Lung (tissue), 12 donors: ENCODE results near the gene AP5M1. TPM values are rescaled to one million over a fixed set of nuclear protein-coding genes. Genes with fewer than 3 reads are reported as not detected.
"Not testable (repeated sequence)": the region's sequence is repeated elsewhere in the genome, so short reads cannot be mapped to it uniquely, and the experiment has no call there.

Experiments
- ATAC-seq: fragments of 200-7000 bp; cut with Tn5 transposase; one replicate; pipeline ENCODE4 v1.9.1; 2020; ENCODE audit warnings: moderate number of reproducible peaks; ENCODE audit not compliant: insufficient read depth, low FRiP score
- DNase-seq, 3 donors: peaks; one replicate each; pipeline ENCODE4 v3.0.0-alpha.2; 2013 to 2017
- H3K27ac ChIP-seq, 2 donors: one replicate each; pipeline ENCODE4 v1.5.1; 2013; ENCODE audit warnings: mild to moderate bottlenecking in 2 of 2, moderate library complexity in 2 of 2, control low read depth in 1 of 2, inconsistent platforms in 1 of 2, low read depth in 1 of 2, low read length in 1 of 2
- H3K27me3 ChIP-seq, 3 donors: one replicate each; pipeline ENCODE4 v1.5.1; 2013; ENCODE audit warnings: low read length in 2 of 3; ENCODE audit not compliant: control insufficient read depth in 3 of 3, insufficient read depth in 3 of 3
- H3K36me3 ChIP-seq, 4 donors: one replicate each; pipeline ENCODE4 v1.5.1; 2013; ENCODE audit warnings: low read length in 4 of 4, mild to moderate bottlenecking in 1 of 4, moderate library complexity in 1 of 4; ENCODE audit not compliant: control insufficient read depth in 4 of 4, insufficient read depth in 4 of 4
- H3K4me1 ChIP-seq, 5 donors: one replicate each; pipeline ENCODE4 v1.5.1; 2013; ENCODE audit warnings: low read length in 5 of 5, mild to moderate bottlenecking in 2 of 5, moderate library complexity in 1 of 5; ENCODE audit not compliant: control insufficient read depth in 5 of 5, insufficient read depth in 5 of 5
- H3K4me3 ChIP-seq: one replicate; pipeline ENCODE4 v1.5.1; 2013; ENCODE audit warnings: mild to moderate bottlenecking, control low read depth, moderate library complexity
- H3K9ac ChIP-seq, 2 donors: one replicate each; pipeline ENCODE4 v1.5.1; 2013; ENCODE audit warnings: low read length in 2 of 2, control low read depth in 1 of 2; ENCODE audit not compliant: insufficient read depth in 1 of 2
- H3K9me3 ChIP-seq, 4 donors: one replicate each; pipeline ENCODE4 v1.5.1; 2013; ENCODE audit warnings: low read length in 3 of 4, mild to moderate bottlenecking in 1 of 4, moderate library complexity in 1 of 4; ENCODE audit not compliant: control insufficient read depth in 4 of 4, insufficient read depth in 3 of 4
- CTCF ChIP-seq: IDR thresholded peaks from 2 replicates; pipeline ENCODE4 v1.5.1; 2012; ENCODE audit warnings: mild to moderate bottlenecking; ENCODE audit errors: control extremely low read depth, extremely low read depth
- WGBS, 2 donors: extraction: QIAGEN DNeasy Blood & Tissue Kit; methylation state at CpG; one replicate each; pipeline ENCODE4 v1.1.7; 2013; 5-methylcytosine and 5-hydroxymethylcytosine counted together
- polyA plus RNA-seq, 2 donors: library from polyadenylated mRNA; stranded (reverse); fragments of 200-250 nt; gene quantifications; one replicate each; pipeline ENCODE4 v1.2.1, GENCODE V29; 2013
- total RNA-seq, 2 donors: library from RNA; depleted of rRNA in 1 of 2; stranded (reverse); fragments of >200 nt in 1 of 2; gene quantifications; one replicate each; pipeline ENCODE4 v1.2.1, GENCODE V29; 2014 to 2021
- donor health status: control.
- donor health status: control.
- donor health status: Bipolar disorder and iron deficiency.
- donor health status: healthy.
- donor health status: DM: yes; HTN: yes; CAD: no.

AP5M1 gene
- total and polyA plus RNA-seq, 4 donors, result 5.2 to 39.0 (median 23.0) TPM

- not testable (repeated sequence) for H3K4me3 ChIP-seq, H3K9ac ChIP-seq, H3K27me3 ChIP-seq, H3K9me3 ChIP-seq, H3K4me1 ChIP-seq, H3K36me3 ChIP-seq, ATAC-seq, H3K27ac ChIP-seq, DNase-seq
- WGBS, 2 donors, result 93 to 97% methylated on average over 9 to 23 of the region's 31 CpGs
These were observed 65.0 kb downstream of the AP5M1 start for GRCh38 chr14:57333726-57334125.

GRCh38 chr14:57343545-57344297 is 75.0 kb downstream of the AP5M1 start:
- ATAC-seq, result not testable (repeated sequence)

GRCh38 chr14:57345106-57345505 is 76.3 kb downstream of the AP5M1 start:
- no peak overlapping the region for H3K9ac ChIP-seq
- H3K27ac ChIP-seq, result no peak overlapping the region
- no peaks in the 10 kb centered on the region for H3K36me3 ChIP-seq
- no peak for DNase-seq
- H3K27me3 ChIP-seq, result no peaks in the 10 kb centered on the region
- no peaks in the 10 kb centered on the region for H3K9me3 ChIP-seq
- no peaks in the 10 kb centered on the region for H3K4me1 ChIP-seq
- WGBS, 2 donors, result 84 to 85% methylated on average over 9 of the region's 9 CpGs
- no peak overlapping the region for H3K4me3 ChIP-seq
- no peak for TF ChIP-seq CTCF
- ATAC-seq, result no peak

More at GRCh38 chr14:57343545-57344297, 75.0 kb downstream of the AP5M1 start:
- not testable (repeated sequence) for H3K4me1 ChIP-seq, DNase-seq, H3K36me3 ChIP-seq, H3K9ac ChIP-seq, H3K27me3 ChIP-seq, H3K9me3 ChIP-seq, H3K4me3 ChIP-seq, H3K27ac ChIP-seq
- WGBS, 2 donors, result 74 to 80% methylated on average over 34 of the region's 34 CpGs

GRCh38 chr14:57346741-57347140 is 78.0 kb downstream of the AP5M1 start:
- H3K27me3 ChIP-seq, result no peaks in the 10 kb centered on the region
- no peaks in the 10 kb centered on the region for H3K36me3 ChIP-seq
- DNase-seq (no peak), ATAC-seq (no peak)
- H3K27ac ChIP-seq, result no peak overlapping the region
- H3K9me3 ChIP-seq, result no peaks in the 10 kb centered on the region
- no peak overlapping the region for H3K4me3 ChIP-seq
- WGBS, 2 donors, result 43 to 48% methylated on average over 2 of the region's 2 CpGs
- H3K9ac ChIP-seq, result no peak overlapping the region
- TF ChIP-seq CTCF, result no peak
- H3K4me1 ChIP-seq, result no peaks in the 10 kb centered on the region

Other genes with a start within 250 kb of the AP5M1 start
- 10 to 100 TPM; 50.7 to 81.5 TPM for gene EXOC5, start 66 bp upstream of the AP5M1 start, total RNA-seq
- gene EXOC5, start 66 bp upstream of the AP5M1 start, polyA plus RNA-seq, result 10 to 100 TPM in 1 of 2 donors, 1 to 10 TPM in 1; 9.0 to 16.3 TPM
- 10 to 100 TPM; 11.1 to 22.2 TPM for gene NAA30, start 121.6 kb downstream of the AP5M1 start, total RNA-seq
- gene NAA30, start 121.6 kb downstream of the AP5M1 start, polyA plus RNA-seq, result 1 to 10 TPM; 2.8 to 4.2 TPM
- gene CCDC198, start 224.9 kb downstream of the AP5M1 start, total RNA-seq, result not detected
- not detected for gene CCDC198, start 224.9 kb downstream of the AP5M1 start, polyA plus RNA-seq